Stimulated activated CD8-positive, alpha-beta memory T cell treated with anti-CD3 and anti-CD28 coated beads, Interleukin-15, amount 100 ng/mL, for 4 hours (primary cell): Measurements from ENCODE around the gene ORC5.

Experiments used
- DNase-seq, 2 donors: peaks; one replicate each; pipeline ENCODE4 v3.0.0-alpha.2; 2020; ENCODE audit warnings: low read depth in 2 of 2

ORC5 gene

GRCh38 chr7:104127204-104127603, 80.6 kb downstream of the ORC5 start:
- DNase-seq: no peak

GRCh38 chr7:104126411-104126841, 81.4 kb downstream of the ORC5 start:
- no peak for DNase-seq

GRCh38 chr7:104124893-104125477, 82.8 kb downstream of the ORC5 start:
- no peak for DNase-seq

GRCh38 chr7:104124469-104124868, 83.3 kb downstream of the ORC5 start:
- no peak for DNase-seq

- no peak for DNase-seq
These were observed 84.0 kb downstream of the ORC5 start for GRCh38 chr7:104123786-104124185.

- no peak for DNase-seq
These were observed 94.0 kb downstream of the ORC5 start for GRCh38 chr7:104113788-104114187.

GRCh38 chr7:104112623-104113022, 95.2 kb downstream of the ORC5 start:
- DNase-seq: no peak

- no peak for DNase-seq
These were observed 96.5 kb downstream of the ORC5 start for GRCh38 chr7:104111271-104111670.

GRCh38 chr7:104106108-104106905, 101.5 kb downstream of the ORC5 start:
- no peak for DNase-seq

GRCh38 chr7:104098890-104099289, 108.9 kb downstream of the ORC5 start:
- no peak for DNase-seq

GRCh38 chr7:104096683-104097082, 111.1 kb downstream of the ORC5 start:
- no peak for DNase-seq

- DNase-seq: no peak
These were observed 114.7 kb downstream of the ORC5 start for GRCh38 chr7:104093127-104093526.

- no peak for DNase-seq
These were observed 116.6 kb downstream of the ORC5 start for GRCh38 chr7:104091242-104091641.

- no peak for DNase-seq
These were observed 118.2 kb downstream of the ORC5 start for GRCh38 chr7:104089612-104090011.

- DNase-seq: no peak
These were observed 118.8 kb downstream of the ORC5 start for GRCh38 chr7:104089061-104089460.
